Loucy (cell line): ENCODE results near the gene SPP2.

Experiments used
- H2AFZ ChIP-seq: fragments of 200-600 bp; sonication (generic); 2 replicates; pipeline ENCODE4 v1.6.0; 2016; ENCODE audit warnings: antibody characterized with exemption, mild to moderate bottlenecking, low read length, moderate library complexity
- H3F3A ChIP-seq: fragments of 200-600 bp; 2 replicates; pipeline ENCODE4 v1.6.0; 2016; ENCODE audit warnings: antibody characterized with exemption, low read depth, mild to moderate bottlenecking
- H3K27me3 ChIP-seq: fragments of 200-600 bp; sonication (generic); 2 replicates; pipeline ENCODE4 v1.6.1; 2014; ENCODE audit warnings: low read length, mild to moderate bottlenecking; ENCODE audit not compliant: insufficient read depth, poor library complexity, severe bottlenecking
- H3K36me3 ChIP-seq: fragments of 200-600 bp; sonication (generic); 2 replicates; pipeline ENCODE4 v1.6.1; 2016; ENCODE audit warnings: low read length; ENCODE audit not compliant: insufficient read depth
- H3K4me1 ChIP-seq: fragments of 200-600 bp; sonication (generic); 2 replicates; pipeline ENCODE4 v1.5.1; 2014; ENCODE audit warnings: low read length, mild to moderate bottlenecking; ENCODE audit not compliant: insufficient read depth, poor library complexity, severe bottlenecking
- H3K4me2 ChIP-seq: fragments of 200-600 bp; sonication (generic); 2 replicates; pipeline ENCODE4 v1.6.0; 2014; ENCODE audit warnings: antibody characterized with exemption, low read length, low read depth, mild to moderate bottlenecking; ENCODE audit not compliant: poor library complexity, severe bottlenecking
- H3K4me3 ChIP-seq: fragments of 200-600 bp; sonication (generic); 2 replicates; pipeline ENCODE4 v1.5.1; 2014; ENCODE audit warnings: low read length, mild to moderate bottlenecking, mixed read lengths; ENCODE audit not compliant: poor library complexity, severe bottlenecking
- H3K79me2 ChIP-seq: fragments of 200-600 bp; sonication (generic); 2 replicates; pipeline ENCODE4 v1.6.1; 2014; ENCODE audit warnings: low read length; ENCODE audit not compliant: insufficient read depth
- H3K9ac ChIP-seq: fragments of 200-600 bp; sonication (generic); 2 replicates; pipeline ENCODE4 v1.6.0; 2014; ENCODE audit warnings: mild to moderate bottlenecking, low read depth, low read length, moderate library complexity; ENCODE audit not compliant: poor library complexity, severe bottlenecking
- H3K9me2 ChIP-seq: fragments of 200-600 bp; sonication (generic); replicated peaks from 2 replicates; pipeline ENCODE4 v1.6.1; 2016; ENCODE audit warnings: low read depth, low read length, mixed read lengths
- H3K9me3 ChIP-seq: fragments of 200-600 bp; sonication (generic); 2 replicates; pipeline ENCODE4 v1.6.1; 2014; ENCODE audit warnings: mild to moderate bottlenecking, antibody characterized with exemption, low read length, low read depth; ENCODE audit not compliant: insufficient read depth
- H4K20me1 ChIP-seq: fragments of 200-600 bp; sonication (generic); 2 replicates; pipeline ENCODE4 v1.6.0; 2014; ENCODE audit warnings: antibody characterized with exemption, low read length, mild to moderate bottlenecking; ENCODE audit not compliant: insufficient read depth, poor library complexity, severe bottlenecking
- CTCF ChIP-seq: fragments of 200-600 bp; sonication (generic); conservative IDR thresholded peaks from 2 replicates; pipeline ENCODE4 v1.5.1; 2014; ENCODE audit warnings: mild to moderate bottlenecking, antibody characterized with exemption, low read length
- EZH2phosphoT487 ChIP-seq: fragments of 200-600 bp; IDR thresholded peaks from 2 replicates; pipeline ENCODE4 v1.6.1; 2018; ENCODE audit warnings: antibody characterized with exemption, mild to moderate bottlenecking, moderate library complexity, borderline replicate concordance

Gene SPP2

DNA sequence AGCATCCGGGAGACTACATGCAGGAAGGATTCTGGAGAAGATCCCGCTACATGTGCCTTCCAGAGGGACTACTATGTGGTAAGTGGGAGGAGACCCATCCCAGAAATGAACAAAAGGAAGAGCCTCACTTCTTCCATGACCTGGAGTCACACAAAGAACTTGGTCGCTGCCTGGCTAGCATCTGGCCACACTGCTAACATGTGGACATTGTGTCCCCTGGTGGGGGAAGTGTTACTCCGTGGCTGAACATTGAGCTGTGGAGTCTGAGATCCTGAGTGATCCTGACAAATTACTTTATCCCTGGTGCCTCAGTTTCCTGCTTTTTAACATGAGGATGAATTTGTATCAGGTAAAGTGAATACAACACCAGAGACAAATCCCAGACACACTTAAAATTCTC lies 8.4 kb downstream of the SPP2 start:
- Histone ChIP-seq H3K4me3 (no peak overlapping the region), H4K20me1 (no peaks in the 10 kb centered on the region), H3K9me2 (no peaks in the 10 kb centered on the region), H2AFZ (no peak overlapping the region), H3K4me2 (no peak overlapping the region), H3K79me2 (no peaks in the 10 kb centered on the region), H3K9me3 (no peaks in the 10 kb centered on the region), H3F3A (no peaks in the 10 kb centered on the region), H3K4me1 (no peaks in the 10 kb centered on the region), H3K9ac (no peak overlapping the region), H3K27me3 (no peaks in the 10 kb centered on the region), H3K36me3 (no peaks in the 10 kb centered on the region)
- TF ChIP-seq EZH2phosphoT487 (no peak), CTCF (no peak)

DNA sequence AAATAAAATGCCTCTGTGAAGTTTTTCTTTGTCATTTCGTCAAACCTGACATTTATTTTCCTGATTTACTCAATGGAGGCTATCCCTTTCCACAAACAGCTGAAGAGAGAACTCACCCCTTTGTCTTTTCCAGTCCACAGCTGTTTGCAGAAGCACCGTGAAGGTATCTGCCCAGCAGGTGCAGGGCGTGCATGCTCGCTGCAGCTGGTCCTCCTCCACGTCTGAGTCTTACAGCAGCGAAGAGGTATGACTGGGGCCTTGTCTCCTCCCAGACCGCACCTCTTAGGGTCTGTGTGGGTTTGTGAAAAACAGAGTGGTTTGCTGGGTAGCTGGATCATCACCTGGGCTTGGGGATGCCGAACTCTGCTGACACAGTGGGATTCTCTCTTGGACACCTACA lies 9.7 kb downstream of the SPP2 start:
- no peaks in the 10 kb centered on the region for H3K36me3 ChIP-seq
- TF ChIP-seq EZH2phosphoT487, result no peak
- H3K79me2 ChIP-seq, result no peaks in the 10 kb centered on the region

DNA sequence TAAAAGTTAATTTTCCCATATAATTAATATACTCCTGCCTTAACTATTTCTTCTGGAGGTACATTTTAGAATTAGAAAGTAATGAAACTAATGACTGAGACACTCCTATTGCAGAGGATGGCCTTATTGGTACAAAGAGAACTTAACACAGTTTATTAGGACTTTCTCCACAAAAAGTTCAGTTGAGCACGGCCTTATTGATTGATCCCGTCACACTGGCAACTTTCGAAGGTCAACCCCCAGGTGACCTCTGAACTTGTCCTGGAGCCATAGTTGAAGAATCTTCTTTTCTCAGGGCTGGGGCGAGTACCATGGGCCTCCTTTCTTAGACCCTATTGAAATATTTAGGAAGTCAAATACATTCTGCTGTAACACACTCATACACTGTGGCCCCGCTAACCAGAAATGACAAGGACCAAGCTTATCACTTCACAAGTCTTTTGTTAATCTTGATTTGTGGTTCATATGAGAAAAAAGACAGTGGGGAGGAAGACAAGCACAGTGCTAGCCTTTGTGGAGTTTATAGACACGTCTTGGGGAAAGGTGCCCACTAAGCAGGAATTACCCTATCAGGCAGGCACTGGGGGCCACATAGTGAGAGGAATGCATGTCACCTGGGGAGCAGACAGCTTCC lies 11.2 kb downstream of the SPP2 start:
- no peaks in the 10 kb centered on the region for H3K79me2 ChIP-seq
- no peak overlapping the region for H3K9ac ChIP-seq
- H3K9me3 ChIP-seq, result no peaks in the 10 kb centered on the region
- TF ChIP-seq CTCF, result no peak
- TF ChIP-seq EZH2phosphoT487, result no peak
- no peak overlapping the region for H2AFZ ChIP-seq
- no peaks in the 10 kb centered on the region for H3K36me3 ChIP-seq
- no peaks in the 10 kb centered on the region for H3K4me1 ChIP-seq
- H3K27me3 ChIP-seq, result peaks cover 5% of the 10 kb centered on the region
- H3K9me2 ChIP-seq, result no peaks in the 10 kb centered on the region
- no peaks in the 10 kb centered on the region for H4K20me1 ChIP-seq
- no peak overlapping the region for H3K4me2 ChIP-seq
- H3F3A ChIP-seq, result no peaks in the 10 kb centered on the region
- no peak overlapping the region for H3K4me3 ChIP-seq

More for the DNA sequence above, 9.7 kb downstream of the SPP2 start:
- Histone ChIP-seq H3K9me3 (no peaks in the 10 kb centered on the region), H2AFZ (no peak overlapping the region), H3K27me3 (no peaks in the 10 kb centered on the region), H3K9ac (no peak overlapping the region), H3K4me3 (no peak overlapping the region), H3K4me2 (no peak overlapping the region), H3F3A (no peaks in the 10 kb centered on the region), H4K20me1 (no peaks in the 10 kb centered on the region), H3K9me2 (no peaks in the 10 kb centered on the region), H3K4me1 (no peaks in the 10 kb centered on the region)

GRCh38 chr2:234066587-234066986 lies 16.1 kb downstream of the SPP2 start:
- H3K4me1 ChIP-seq, result peaks cover under 1% of the 10 kb centered on the region
- peaks cover 9% of the 10 kb centered on the region for H3K27me3 ChIP-seq
- no peak overlapping the region for H2AFZ ChIP-seq
- no peaks in the 10 kb centered on the region for H3F3A ChIP-seq
- no peaks in the 10 kb centered on the region for H3K79me2 ChIP-seq
- no peaks in the 10 kb centered on the region for H4K20me1 ChIP-seq
- TF ChIP-seq EZH2phosphoT487 (no peak), CTCF (no peak)
- no peak overlapping the region for H3K9ac ChIP-seq
- no peaks in the 10 kb centered on the region for H3K36me3 ChIP-seq
- H3K4me2 ChIP-seq, result no peak overlapping the region
- H3K4me3 ChIP-seq, result no peak overlapping the region
- H3K9me2 ChIP-seq, result no peaks in the 10 kb centered on the region
- H3K9me3 ChIP-seq, result no peaks in the 10 kb centered on the region
